SIG-M5 (cell line): ENCODE results near the gene FER1L5.

Experiments
- DNase-seq: peaks from one replicate; lab custom pipeline; 2025; lab: John Stamatoyannopoulos, UW

FER1L5 gene

DNA sequence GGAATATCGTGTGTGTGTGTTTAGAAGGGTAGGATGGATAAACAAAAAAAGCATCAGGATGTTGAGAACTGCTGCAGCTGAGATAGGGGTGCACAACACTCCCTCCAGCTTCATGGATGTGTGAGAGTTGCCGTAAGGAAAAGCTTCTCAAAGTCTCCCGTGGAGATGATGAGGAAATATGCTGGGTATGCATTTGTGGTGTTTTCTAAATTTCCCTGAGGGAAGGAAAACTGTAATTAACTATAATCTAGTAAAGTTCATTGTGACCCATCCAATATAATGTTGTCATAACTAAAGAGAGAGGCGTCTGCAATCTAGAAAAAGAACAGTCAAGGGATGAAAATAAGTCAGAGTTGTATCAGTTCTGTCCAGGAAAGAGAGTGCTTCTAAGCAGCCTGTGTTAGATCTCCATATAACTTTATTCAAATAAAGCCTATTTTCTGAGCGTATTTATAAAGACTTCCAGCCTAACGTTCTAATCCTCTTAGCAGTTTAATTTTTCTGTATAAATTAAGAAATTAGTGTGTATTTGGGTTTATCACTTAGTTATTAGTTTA lies 104.6 kb downstream of the FER1L5 start:
- DNase-seq: no peak

DNA sequence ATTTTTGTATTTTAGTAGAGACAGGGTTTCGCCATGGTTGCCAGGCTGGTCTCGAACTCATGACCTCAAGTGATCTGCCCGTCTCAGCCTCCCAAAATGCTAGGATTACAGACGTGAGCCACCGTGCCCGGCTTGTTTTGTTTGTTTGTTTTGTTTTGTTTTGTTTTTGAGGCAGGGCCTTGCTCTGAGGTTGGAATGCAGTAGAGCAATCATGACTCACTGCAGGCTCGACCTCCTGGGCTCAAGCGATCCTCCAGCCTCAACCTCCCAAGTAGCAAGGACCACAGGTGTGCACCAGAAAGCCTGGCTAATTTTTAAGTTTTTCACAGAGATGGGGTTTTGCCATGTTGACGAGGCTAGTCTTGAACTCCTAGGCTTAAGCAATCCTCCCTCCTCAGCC lies 109.2 kb downstream of the FER1L5 start:
- no peak for DNase-seq

DNA sequence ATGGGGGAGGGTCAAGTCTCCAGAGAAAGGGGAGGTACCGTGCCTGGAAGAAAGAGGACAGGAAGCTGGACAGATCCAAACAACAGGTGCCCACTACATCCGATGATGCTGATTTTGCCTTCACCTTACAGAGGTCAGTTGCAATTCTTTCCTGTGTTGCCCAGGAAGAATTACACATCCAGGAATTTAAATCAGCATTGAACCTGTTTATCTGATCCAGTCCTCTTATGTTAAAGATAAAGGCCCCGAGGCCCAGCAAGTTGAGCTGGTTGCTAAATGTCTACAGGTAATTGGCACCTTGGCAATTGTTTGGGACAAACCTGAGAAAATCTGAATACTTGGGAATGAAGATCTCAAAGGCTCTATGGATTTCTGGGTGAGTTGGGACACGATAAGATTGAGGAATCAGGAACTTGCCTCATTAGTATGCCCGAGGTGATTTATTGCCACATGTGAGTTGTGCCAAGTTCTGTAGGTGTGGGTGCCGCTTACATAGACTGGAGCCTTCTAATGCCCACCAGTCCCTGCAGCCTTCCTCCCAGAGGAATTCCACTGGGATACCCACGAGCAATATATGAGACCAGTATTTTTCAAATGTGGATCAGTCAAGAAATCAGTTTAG lies 111.2 kb downstream of the FER1L5 start:
- no peak for DNase-seq

DNA sequence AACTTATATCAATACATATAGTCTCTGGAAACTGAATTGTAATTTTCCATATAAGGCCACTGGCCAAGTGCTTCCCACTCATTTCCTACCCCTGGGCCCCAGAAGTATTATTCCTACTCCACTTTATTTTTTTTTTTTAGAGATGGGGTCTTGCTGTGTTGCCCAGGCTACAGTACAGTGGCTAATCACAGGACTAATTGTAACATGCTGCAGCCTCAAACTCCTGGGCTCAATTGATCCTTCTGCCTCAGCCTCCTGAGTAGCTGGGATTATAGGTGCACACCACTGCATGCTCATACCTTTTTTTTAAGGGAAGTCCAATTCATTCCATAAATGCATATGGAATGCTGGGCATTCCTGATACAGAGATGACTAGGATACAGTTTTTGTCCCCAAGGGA lies 111.8 kb downstream of the FER1L5 start:
- no peak for DNase-seq
